GM12878 (cell line): ENCODE measurements around the gene SLC13A2. TPM values are rescaled to one million over a fixed set of nuclear protein-coding genes. Genes with fewer than 3 reads are reported as not detected.

ENCODE experiments used
- ATAC-seq: fragments of 200-7000 bp; cut with Tn5 transposase; 3 replicates; pipeline ENCODE4 v1.9.1; 2020; ENCODE audit warnings: mild to moderate bottlenecking, moderate library complexity
- BruUV-seq: library from RNA; stranded (reverse); fragments of 400-500 nt; replicated peaks from 2 replicates; lab custom pipeline; 2021; lab: Mats Ljungman, UMichigan
- CTCF ChIA-PET: fragments of 300-600 bp; sonication (Branson Sonifier 250); formaldehyde crosslinking; extraction: SDS; loops from one replicate; lab custom pipeline; 2021; ENCODE audit warnings: inconsistent platforms; lab: Yijun Ruan, JAX
- POLR2A ChIA-PET: fragments of 350-600 bp; formaldehyde crosslinking; extraction: SDS; loops from one replicate; lab custom pipeline; 2021; ENCODE audit warnings: inconsistent platforms; lab: Charles Lee
- RAD21 ChIA-PET: fragments of 300-600 bp; sonication (Branson Sonifier 250); formaldehyde crosslinking; loops from one replicate; lab custom pipeline; 2023; ENCODE audit warnings: antibody characterized with exemption; ENCODE audit not compliant: unreplicated experiment; lab: Charles Lee
- SMC1A ChIA-PET: fragments of 300-600 bp; sonication (Branson Sonifier 250); formaldehyde crosslinking; loops from one replicate; lab custom pipeline; 2023; ENCODE audit not compliant: unreplicated experiment, uncharacterized antibody; lab: Charles Lee
- DNase-seq: peaks from one replicate; pipeline ENCODE4 v3.0.0-alpha.2; 2011; ENCODE audit warnings: low read depth, low spot score
- FAIRE-seq: peaks from 3 replicates; lab custom pipeline; 2011; peaks lifted over from hg19 to GRCh38; lab: Jason Lieb, UNC
- H2AFZ ChIP-seq: 2 replicates; pipeline ENCODE4 v1.6.0; 2011; ENCODE audit warnings: low read depth, low read length, control low read depth; ENCODE audit not compliant: control insufficient read depth
- H3K27ac ChIP-seq: 2 replicates; pipeline ENCODE4 v1.5.1; 2011; ENCODE audit warnings: control low read depth; ENCODE audit not compliant: control insufficient read depth, insufficient read depth
- H3K27me3 ChIP-seq, 2 experiments: replicated peaks in 1 of 2; 2 replicates each; pipeline versions ENCODE4 v1.6.0 to v1.6.1; 2011; ENCODE audit warnings: low read length in 1 of 2; ENCODE audit not compliant: control insufficient read depth in 2 of 2, insufficient read depth in 2 of 2
- H3K36me3 ChIP-seq, 2 experiments: 2 replicates each; pipeline ENCODE4 v1.5.1; 2011; ENCODE audit warnings: low read length in 1 of 2; ENCODE audit not compliant: control insufficient read depth in 2 of 2, insufficient read depth in 2 of 2
- H3K4me1 ChIP-seq: 2 replicates; pipeline ENCODE4 v1.6.1; 2011; ENCODE audit warnings: mild to moderate bottlenecking, low read length, moderate library complexity, mixed read lengths; ENCODE audit not compliant: control insufficient read depth, insufficient read depth
- H3K4me2 ChIP-seq: 2 replicates; pipeline ENCODE4 v1.6.0; 2011; ENCODE audit warnings: control low read depth; ENCODE audit not compliant: control insufficient read depth, insufficient read depth
- H3K4me3 ChIP-seq: fragments of 200-600 bp; sonication (generic); 2 replicates; pipeline ENCODE4 v1.5.1; 2016
- H3K79me2 ChIP-seq: 2 replicates; pipeline ENCODE4 v1.6.0; 2011; ENCODE audit warnings: low read length; ENCODE audit not compliant: control insufficient read depth, insufficient read depth
- H3K9ac ChIP-seq: 2 replicates; pipeline ENCODE4 v1.8.0; 2011; ENCODE audit warnings: low read length, control low read depth, mixed read lengths; ENCODE audit not compliant: control insufficient read depth, insufficient read depth
- H3K9me3 ChIP-seq: replicated peaks from 3 replicates; pipeline ENCODE4 v1.5.1; 2011; ENCODE audit warnings: mild to moderate bottlenecking, low read length; ENCODE audit not compliant: control insufficient read depth, insufficient read depth
- H4K20me1 ChIP-seq: 2 replicates; pipeline ENCODE4 v1.6.0; 2011; ENCODE audit not compliant: control insufficient read depth, insufficient read depth
- CHD4 ChIP-seq: fragments of 200-600 bp; sonication (generic); IDR thresholded peaks from 2 replicates; pipeline ENCODE4 v1.6.1; 2016; ENCODE audit warnings: mild to moderate bottlenecking
- EGR1 ChIP-seq, 2 experiments: IDR thresholded peaks; 1 replicate in 1 of 2; 2 replicates in 1 of 2; pipeline ENCODE4 v1.6.1; 2011 to 2012; ENCODE audit warnings: low read depth in 2 of 2, low read length in 2 of 2, borderline replicate concordance in 1 of 2, mild to moderate bottlenecking in 1 of 2, moderate library complexity in 1 of 2
- HDAC6 ChIP-seq: fragments of 200-600 bp; sonication (generic); IDR thresholded peaks from one replicate; pipeline ENCODE4 v1.8.0; 2017; ENCODE audit warnings: antibody characterized with exemption; ENCODE audit not compliant: unreplicated experiment
- HDGF ChIP-seq: fragments of 450-650 bp; IDR thresholded peaks from 2 replicates; pipeline ENCODE4 v1.6.1; 2016; ENCODE audit warnings: antibody characterized with exemption
- MEF2B ChIP-seq: fragments of 450-650 bp; IDR thresholded peaks from 2 replicates; pipeline ENCODE4 v1.6.1; 2018; ENCODE audit warnings: mild to moderate bottlenecking, moderate library complexity; ENCODE audit not compliant: partially characterized antibody, poor library complexity, severe bottlenecking
- MLLT1 ChIP-seq: fragments of 450-650 bp; IDR thresholded peaks from 2 replicates; pipeline ENCODE4 v1.6.1; 2016; ENCODE audit warnings: mild to moderate bottlenecking
- NFIC ChIP-seq: IDR thresholded peaks from 2 replicates; pipeline ENCODE4 v1.6.1; 2012; ENCODE audit warnings: low read depth, mild to moderate bottlenecking, inconsistent platforms, low read length, moderate library complexity
- NFXL1 ChIP-seq: fragments of 450-650 bp; IDR thresholded peaks from 2 replicates; pipeline ENCODE4 v1.6.1; 2017; ENCODE audit warnings: antibody characterized with exemption, mild to moderate bottlenecking, borderline replicate concordance
- RUNX3 ChIP-seq: IDR thresholded peaks from 2 replicates; pipeline ENCODE4 v1.6.1; 2012; ENCODE audit warnings: low read length, inconsistent platforms
- SMARCA5 ChIP-seq: fragments of 450-650 bp; IDR thresholded peaks from 2 replicates; pipeline ENCODE4 v1.6.1; 2017; ENCODE audit warnings: mild to moderate bottlenecking
- SP1 ChIP-seq: IDR thresholded peaks from one replicate; pipeline ENCODE4 v1.6.1; 2011; ENCODE audit warnings: low read depth, low read length
- STAT3 ChIP-seq: IDR thresholded peaks from 2 replicates; pipeline ENCODE4 v1.6.1; 2011; ENCODE audit warnings: low read depth, low read length, improper control_type of control experiment
- SUPT20H ChIP-seq: IDR thresholded peaks from 2 replicates; pipeline ENCODE4 v1.6.1; 2011; ENCODE audit warnings: low read depth, mild to moderate bottlenecking, low read length, moderate library complexity, borderline replicate concordance; ENCODE audit not compliant: control insufficient read depth
- USF1 ChIP-seq: IDR thresholded peaks from 2 replicates; pipeline ENCODE4 v1.6.1; 2011; ENCODE audit warnings: borderline replicate concordance, low read depth, mild to moderate bottlenecking, moderate library complexity, mixed read lengths, low read length; ENCODE audit not compliant: insufficient read depth; ENCODE audit errors: extremely low read length
- ZNF24 ChIP-seq: fragments of 450-650 bp; IDR thresholded peaks from 2 replicates; pipeline ENCODE4 v1.6.1; 2017; ENCODE audit warnings: antibody characterized with exemption, mild to moderate bottlenecking
- ZNF384 ChIP-seq: IDR thresholded peaks from 2 replicates; pipeline ENCODE4 v1.6.1; 2012; ENCODE audit warnings: low read depth, mild to moderate bottlenecking, low read length, improper control_type of control experiment, borderline replicate concordance
- WGBS: methylation state at CpG from one replicate; pipeline ENCODE4 v1.1.6; 2016; ENCODE audit warnings: low lambda C conversion rate; ENCODE audit not compliant: insufficient replicate concordance, insufficient coverage; ENCODE audit errors: missing lambda C conversion rate; 5-methylcytosine and 5-hydroxymethylcytosine counted together
- in situ Hi-C: fragments of 300-500 bp; cut with MboI; formaldehyde crosslinking; loops from 9 replicates; pipeline ENCODE4 v1.14.3; 2018; ENCODE audit warnings: mixed read lengths
- intact Hi-C: fragments of 100-400 bp; cut with micrococcal nuclease; formaldehyde crosslinking; loops from one replicate; pipeline ENCODE4 v1.14.2; 2022; ENCODE audit not compliant: unreplicated experiment
- polyA plus RNA-seq, 11 experiments: library from polyadenylated mRNA; depleted of rRNA in 4 of 11; unstranded in 6 of 11; stranded (reverse) in 5 of 11; fragments of >200 nt; fragmentation: Nextera tagmentation in 4 of 11; fragmentation: Illumina TruSeq in 1 of 11; extraction: Ambion mirVana in 4 of 11; extraction: Trizol in 1 of 11; gene quantifications; 1 replicate in 1 of 11; 2 replicates in 10 of 11; pipeline versions ENCODE4 v1.2.1 to v1.2.3, GENCODE V29; 2011 to 2016; ENCODE audit warnings: inconsistent platforms in 2 of 11, missing spikeins in 2 of 11, low read depth in 1 of 11
- total RNA-seq, 4 experiments: library from RNA; depleted of rRNA in 3 of 4; stranded (reverse); fragments of >200 nt in 3 of 4; fragmentation: Illumina TruSeq in 1 of 4; extraction: Trizol in 1 of 4; gene quantifications; 2 replicates each; pipeline versions ENCODE4 v1.2.1 to v1.2.3, GENCODE V29; 2013 to 2021

The SLC13A2 gene
- total and polyA plus RNA-seq, 10 of the 15 experiments (the other 5 are each of a cell fraction or from before 2014, with no cell fraction given): 0.03 to 0.13 (median 0.05) TPM; not detected in 6

GRCh38 chr17:28520687-28521086, 47.2 kb downstream of the SLC13A2 start (continued):
- TF ChIP-seq MLLT1 (no peak), EGR1 (IDR thresholded peaks at IDR 0.05; ENCODE audit: borderline replicate concordance in 1 of 2, low read depth in 2 of 2, low read length in 2 of 2) (no peak)

- BruUV-seq: no TSS peak
- Histone ChIP-seq H2AFZ (no peak overlapping the region), H3K4me3 (no peak overlapping the region), H4K20me1 (no peaks in the 10 kb centered on the region), H3K4me2 (no peak overlapping the region), H3K36me3 (no peaks in the 10 kb centered on the region), H3K4me1 (peaks cover 9% of the 10 kb centered on the region), H3K9ac (no peak overlapping the region), H3K27ac (no peak overlapping the region), H3K79me2 (no peaks in the 10 kb centered on the region), H3K27me3 (no peaks in the 10 kb centered on the region), H3K9me3 (no peaks in the 10 kb centered on the region; the same call in 2 of the 3 replicates)
- POLR2A ChIA-PET: no interaction called here
- RAD21 ChIA-PET: no interaction called here
- FAIRE-seq (no peak), ATAC-seq (no peak), DNase-seq (no peak)
- SMC1A ChIA-PET: interaction anchor here (1.5 kb wide), 1 partner anchor 26 kb away, joined by 5 read pairs; no protein-coding TSS in a partner anchor
- in situ Hi-C loops (no loop called here), intact Hi-C loops (no loop called here)
- WGBS: 54% methylated on average over 21 of the region's 21 CpGs
- no peak for TF ChIP-seq SUPT20H
- TF ChIP-seq RUNX3: no peak
- no peak for TF ChIP-seq STAT3
- TF ChIP-seq NFXL1: no peak
- TF ChIP-seq ZNF24: no peak
- no peak for TF ChIP-seq SP1
- TF ChIP-seq HDGF: no peak
- TF ChIP-seq USF1: no peak
- no peak for TF ChIP-seq CHD4
- no peak for TF ChIP-seq SMARCA5
- no peak for TF ChIP-seq NFIC
- no peak for TF ChIP-seq MEF2B
- TF ChIP-seq HDAC6: no peak
- no peak for TF ChIP-seq ZNF384
- CTCF ChIA-PET: interaction anchor here (1.6 kb wide), 1 partner anchor 29 kb away, joined by 3 read pairs; no protein-coding TSS in a partner anchor
Observed at GRCh38 chr17:28521311-28522085, 48.1 kb downstream of the SLC13A2 start.
